Stimulated activated naive CD8-positive, alpha-beta T cell treated with anti-CD3 and anti-CD28 coated beads, Interleukin-15, amount 100 ng/mL, for 72 hours (primary cell): Measurements from ENCODE around the gene FBLN7.

Experiments
- ATAC-seq: fragments of 150-1000 bp; cut with Tn5 transposase; 2 replicates; pipeline ENCODE4 v1.10.0; 2021; ENCODE audit warnings: mild to moderate bottlenecking, moderate library complexity
- DNase-seq, 2 donors: peaks; one replicate each; pipeline ENCODE4 v3.0.0; 2021 to 2022
- H3K27ac Mint-ChIP-seq, 2 donors: one replicate each; pipeline ENCODE4 v1.8.0; 2022; ENCODE audit warnings: mild to moderate bottlenecking in 2 of 2, mixed read lengths in 2 of 2, moderate library complexity in 2 of 2
- H3K27me3 Mint-ChIP-seq: one replicate; pipeline ENCODE4 v1.8.0; 2022; ENCODE audit warnings: mixed read lengths
- H3K4me1 Mint-ChIP-seq: one replicate; pipeline ENCODE4 v1.8.0; 2022; ENCODE audit warnings: mild to moderate bottlenecking, mixed read lengths
- H3K4me3 Mint-ChIP-seq, 2 donors: one replicate each; pipeline ENCODE4 v1.8.0; 2022; ENCODE audit warnings: mild to moderate bottlenecking in 2 of 2, mixed read lengths in 2 of 2, moderate library complexity in 1 of 2
- H3K9me3 Mint-ChIP-seq, 2 donors: one replicate each; pipeline ENCODE4 v1.8.0; 2022; ENCODE audit warnings: mixed read lengths in 2 of 2

FBLN7 gene

DNA sequence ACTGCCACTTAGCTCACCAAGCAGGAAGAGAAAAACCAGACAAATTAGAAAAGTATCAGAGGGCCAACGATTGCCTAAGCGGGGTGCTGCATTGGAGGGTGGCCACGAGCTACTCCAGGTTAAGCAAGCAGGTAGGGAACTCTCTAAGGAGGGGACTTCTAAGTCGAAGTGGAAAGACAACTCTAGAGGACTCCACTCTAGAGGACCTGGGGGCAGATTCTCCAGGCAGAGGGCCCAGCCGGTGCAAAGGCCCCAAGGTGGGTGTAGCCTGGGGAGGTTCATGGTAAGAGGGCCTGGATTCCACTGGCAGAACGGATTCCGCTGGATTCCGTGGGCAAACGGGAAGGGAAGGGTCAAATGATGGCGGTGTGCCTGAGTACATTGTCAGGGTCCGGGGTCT is 12.7 kb downstream of the FBLN7 start:
- DNase-seq, result no peak
- Mint-ChIP-seq H3K4me3 (no peak overlapping the region), H3K27ac (no peak overlapping the region)

GRCh38 chr2:112151271-112151670 is 13.1 kb downstream of the FBLN7 start:
- no peak overlapping the region for H3K4me3 Mint-ChIP-seq
- H3K9me3 Mint-ChIP-seq, result no peaks in the 10 kb centered on the region
- peaks cover 45% of the 10 kb centered on the region for H3K4me1 Mint-ChIP-seq
- ATAC-seq (no peak), DNase-seq (no peak)
- H3K27me3 Mint-ChIP-seq, result peaks cover 12% of the 10 kb centered on the region
- no peak overlapping the region for H3K27ac Mint-ChIP-seq

More for the DNA sequence above, 12.7 kb downstream of the FBLN7 start:
- no peak for ATAC-seq
- Mint-ChIP-seq H3K4me1 (peaks cover 41% of the 10 kb centered on the region), H3K27me3 (peaks cover 12% of the 10 kb centered on the region), H3K9me3 (no peaks in the 10 kb centered on the region)

- peaks cover 12% of the 10 kb centered on the region for H3K27me3 Mint-ChIP-seq
- DNase-seq (no peak), ATAC-seq (no peak)
- peaks cover 51% of the 10 kb centered on the region for H3K4me1 Mint-ChIP-seq
- no peak overlapping the region for H3K27ac Mint-ChIP-seq
- no peak overlapping the region for H3K4me3 Mint-ChIP-seq
- H3K9me3 Mint-ChIP-seq, result no peaks in the 10 kb centered on the region
Observed at GRCh38 chr2:112151701-112152440, 13.7 kb downstream of the FBLN7 start.

DNA sequence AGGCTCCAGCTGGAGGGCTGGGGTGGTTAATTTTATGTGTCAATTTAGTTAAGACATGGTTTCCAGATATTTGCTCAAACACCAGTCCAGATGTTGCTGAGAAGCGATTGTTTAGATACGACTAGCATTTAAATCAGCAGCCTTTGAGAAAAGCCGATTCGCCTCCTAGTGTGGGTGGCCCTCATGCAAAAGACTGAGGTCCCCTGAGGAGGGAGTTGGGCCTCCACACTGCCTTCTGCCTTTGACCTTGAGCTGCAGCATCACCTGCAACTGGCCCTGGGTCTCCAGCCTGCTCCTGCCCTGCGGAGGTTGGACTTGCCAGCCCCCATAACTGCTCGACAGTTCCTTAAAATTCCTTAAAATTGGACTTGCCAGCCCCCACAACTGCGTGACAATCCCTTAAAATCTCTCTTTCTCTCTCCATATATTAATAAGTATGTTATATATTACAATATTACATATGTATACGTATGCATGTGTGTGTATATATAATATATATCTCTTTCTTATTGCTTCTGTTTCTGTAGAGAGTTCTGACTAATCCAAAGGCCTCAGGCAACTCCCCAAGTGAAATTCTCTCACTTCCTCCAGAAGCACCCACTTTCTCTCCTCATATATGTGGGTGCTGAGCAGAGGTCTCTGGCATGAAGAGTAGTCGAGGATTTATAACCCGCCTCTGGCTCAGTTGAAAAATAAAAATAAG is 14.4 kb downstream of the FBLN7 start:
- peaks cover 59% of the 10 kb centered on the region for H3K4me1 Mint-ChIP-seq
- H3K4me3 Mint-ChIP-seq, result no peak overlapping the region
- peaks cover 5% of the 10 kb centered on the region for H3K27me3 Mint-ChIP-seq
- ATAC-seq (no peak), DNase-seq (no peak)
- H3K27ac Mint-ChIP-seq, result peak overlapping the region in 1 of 2 donors; percentile 63
- H3K9me3 Mint-ChIP-seq, result no peaks in the 10 kb centered on the region

GRCh38 chr2:112153179-112153490 is 14.9 kb downstream of the FBLN7 start:
- DNase-seq, result no peak
- Mint-ChIP-seq H3K27ac (peak overlapping the region; percentile 36 to 63), H3K9me3 (no peaks in the 10 kb centered on the region)

DNA sequence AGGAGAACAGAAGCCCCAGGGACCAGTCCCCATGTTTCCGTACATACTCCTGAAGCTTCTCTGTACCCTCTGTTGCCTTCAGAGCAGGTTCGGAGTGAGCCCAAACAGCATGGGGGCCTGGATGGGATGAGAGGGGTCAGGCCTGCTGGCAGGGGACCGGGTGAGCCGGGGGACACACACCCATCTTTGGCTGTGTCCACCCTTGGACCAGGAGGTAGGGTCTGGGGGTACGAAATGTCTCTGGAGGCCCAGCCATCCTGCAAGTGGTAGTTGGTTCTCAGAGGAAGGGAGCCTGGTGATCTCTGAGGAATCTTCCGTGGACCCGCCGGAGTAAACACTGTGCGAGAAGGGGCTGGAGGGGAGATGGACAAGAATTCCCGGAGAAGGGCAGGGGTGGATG is 15.3 kb downstream of the FBLN7 start:
- no peak for DNase-seq
- Mint-ChIP-seq H3K4me1 (peaks cover 64% of the 10 kb centered on the region), H3K27ac (peak overlapping the region; percentile 19 to 36), H3K9me3 (no peaks in the 10 kb centered on the region), H3K4me3 (no peak overlapping the region), H3K27me3 (no peaks in the 10 kb centered on the region)
- ATAC-seq, result no peak

More at GRCh38 chr2:112153179-112153490, 14.9 kb downstream of the FBLN7 start:
- Mint-ChIP-seq H3K4me1 (peaks cover 64% of the 10 kb centered on the region), H3K4me3 (no peak overlapping the region), H3K27me3 (no peaks in the 10 kb centered on the region)
- no peak for ATAC-seq

DNA sequence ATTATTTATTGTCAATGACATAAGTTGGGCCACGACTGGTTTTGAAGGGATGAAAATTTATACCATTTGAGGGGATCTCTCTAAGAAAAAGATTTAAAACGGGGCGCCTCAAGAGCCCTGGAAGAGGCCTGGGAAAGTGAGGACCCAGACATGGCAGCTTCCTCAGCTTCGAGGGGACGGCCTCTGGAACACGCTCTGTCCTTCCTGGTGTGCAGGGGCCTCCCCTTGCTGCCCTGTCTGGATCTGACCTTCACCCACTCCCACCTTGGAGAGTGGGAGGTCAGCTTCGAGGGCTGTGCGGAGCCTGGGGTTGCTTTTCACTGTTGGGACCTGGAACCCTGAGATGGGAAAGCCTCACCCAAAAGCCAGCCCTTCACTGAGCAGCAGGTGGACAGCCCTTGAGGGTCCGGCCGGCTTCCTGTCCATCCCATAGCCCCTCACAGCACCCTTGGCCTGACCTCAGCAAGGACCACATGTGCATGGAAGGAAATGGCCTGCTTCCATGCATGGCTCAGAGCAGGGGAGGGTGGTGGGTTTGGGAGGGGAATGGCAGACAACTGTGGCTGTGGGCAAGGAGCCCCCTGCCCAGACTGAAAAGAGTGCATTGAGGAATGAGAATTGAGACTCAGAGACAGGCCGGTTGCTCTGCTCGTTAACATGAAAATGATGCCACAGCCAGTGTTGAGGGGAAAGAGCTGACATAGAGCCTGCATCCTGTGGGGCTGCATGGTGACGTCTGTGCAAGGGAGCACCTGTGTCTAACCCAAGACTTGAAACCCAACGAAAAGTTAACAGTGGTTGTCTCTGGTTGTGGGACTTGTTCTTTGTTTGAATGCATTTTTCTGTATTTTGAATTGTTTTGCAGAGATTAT is 16.3 kb downstream of the FBLN7 start:
- Mint-ChIP-seq H3K27me3 (no peaks in the 10 kb centered on the region), H3K27ac (peak overlapping the region; percentile 93 to 94), H3K4me3 (peak overlapping the region in 1 of 2 donors; percentile 24), H3K4me1 (peaks cover 64% of the 10 kb centered on the region), H3K9me3 (no peaks in the 10 kb centered on the region)
- ATAC-seq, result peak; percentile 86
- peak; percentile 21 to 71 for DNase-seq

DNA sequence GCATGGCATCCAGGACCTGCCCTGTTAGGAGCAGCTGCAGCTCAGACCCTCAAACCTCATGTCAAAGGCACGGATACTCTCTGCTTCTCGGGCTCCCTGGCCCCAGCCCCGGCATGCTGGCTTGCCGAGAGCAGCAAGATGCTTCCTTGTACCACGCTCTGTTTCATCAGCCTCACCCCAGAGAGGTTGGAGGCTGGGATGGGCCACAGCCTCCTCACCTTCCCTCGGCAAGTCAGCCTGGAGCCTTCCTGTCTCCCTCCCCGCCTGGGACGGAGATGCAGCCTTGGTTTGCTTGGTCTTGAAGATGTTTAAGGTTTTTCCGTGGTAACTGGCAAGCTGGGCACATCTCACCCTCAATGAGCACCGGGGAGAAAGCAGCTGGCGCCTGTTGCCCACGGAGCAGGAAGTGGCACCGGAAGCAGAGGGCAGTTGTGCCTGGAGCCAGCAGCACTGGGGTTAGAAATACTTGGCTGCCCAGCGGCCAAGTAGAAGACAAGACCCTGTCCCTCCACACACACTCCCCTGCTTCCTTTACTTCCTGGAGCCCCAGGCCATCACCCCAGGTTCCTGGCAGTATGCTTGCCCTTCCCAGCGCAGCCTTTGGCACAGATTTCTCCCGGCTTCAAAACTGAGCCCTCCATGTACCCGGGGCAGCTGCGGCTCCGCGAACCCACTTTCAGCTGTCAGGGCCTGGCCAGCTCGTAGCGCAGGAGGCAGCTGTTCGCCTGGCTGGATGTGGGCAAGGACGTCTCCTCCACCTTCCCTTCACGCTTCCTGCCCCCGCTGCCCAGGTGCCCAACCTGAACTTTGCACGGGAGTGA is 17.4 kb downstream of the FBLN7 start:
- peak; percentile 39 to 61 for DNase-seq

GRCh38 chr2:112156152-112156986 is 18.2 kb downstream of the FBLN7 start:
- no peaks in the 10 kb centered on the region for H3K27me3 Mint-ChIP-seq
- ATAC-seq (peak; percentile 69), DNase-seq (peak; percentile 60 to 76)
- H3K4me1 Mint-ChIP-seq, result peaks cover 57% of the 10 kb centered on the region
- H3K4me3 Mint-ChIP-seq, result peak overlapping the region; percentile 62 to 83
- H3K27ac Mint-ChIP-seq, result peak overlapping the region; percentile 89 to 96
- H3K9me3 Mint-ChIP-seq, result no peaks in the 10 kb centered on the region

More for the DNA sequence above, 17.4 kb downstream of the FBLN7 start:
- no peaks in the 10 kb centered on the region for H3K9me3 Mint-ChIP-seq
- H3K27ac Mint-ChIP-seq, result peak overlapping the region; percentile 89 to 96
- H3K27me3 Mint-ChIP-seq, result no peaks in the 10 kb centered on the region
- ATAC-seq, result peak; percentile 51
- H3K4me1 Mint-ChIP-seq, result peaks cover 64% of the 10 kb centered on the region
- H3K4me3 Mint-ChIP-seq, result peak overlapping the region; percentile 62 to 83

GRCh38 chr2:112157472-112157871 is 19.3 kb downstream of the FBLN7 start:
- DNase-seq (no peak), ATAC-seq (no peak)
- H3K9me3 Mint-ChIP-seq, result no peaks in the 10 kb centered on the region
- peaks cover 54% of the 10 kb centered on the region for H3K4me1 Mint-ChIP-seq
- peak overlapping the region in 1 of 2 donors; percentile 19 for H3K27ac Mint-ChIP-seq
- H3K4me3 Mint-ChIP-seq, result peak overlapping the region; percentile 44 to 56
- no peaks in the 10 kb centered on the region for H3K27me3 Mint-ChIP-seq

DNA sequence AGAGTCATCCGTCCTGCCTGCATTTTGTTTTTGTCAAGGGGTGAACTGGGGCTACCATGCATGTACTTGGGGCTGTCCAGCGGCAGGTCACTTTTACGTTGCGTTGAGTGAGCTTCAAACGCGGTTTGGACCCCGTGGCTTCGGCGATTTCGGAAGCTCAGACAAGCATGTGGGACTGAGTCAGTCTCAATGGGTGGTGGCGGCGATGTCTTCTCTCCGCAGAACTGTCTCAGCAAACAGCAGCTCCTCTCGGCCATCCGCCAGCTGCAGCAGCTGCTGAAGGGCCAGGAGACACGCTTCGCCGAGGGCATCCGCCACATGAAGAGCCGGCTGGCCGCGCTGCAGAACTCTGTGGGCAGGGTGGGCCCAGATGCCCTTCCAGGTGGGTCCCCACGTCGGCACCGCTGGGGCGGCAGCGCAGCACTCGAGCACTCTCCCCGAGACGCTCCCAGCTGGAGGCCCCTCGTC is 21.3 kb downstream of the FBLN7 start:
- Mint-ChIP-seq H3K9me3 (no peaks in the 10 kb centered on the region), H3K4me3 (no peak overlapping the region), H3K27ac (no peak overlapping the region), H3K4me1 (peaks cover 37% of the 10 kb centered on the region), H3K27me3 (no peaks in the 10 kb centered on the region)
- no peak for ATAC-seq
- no peak for DNase-seq

DNA sequence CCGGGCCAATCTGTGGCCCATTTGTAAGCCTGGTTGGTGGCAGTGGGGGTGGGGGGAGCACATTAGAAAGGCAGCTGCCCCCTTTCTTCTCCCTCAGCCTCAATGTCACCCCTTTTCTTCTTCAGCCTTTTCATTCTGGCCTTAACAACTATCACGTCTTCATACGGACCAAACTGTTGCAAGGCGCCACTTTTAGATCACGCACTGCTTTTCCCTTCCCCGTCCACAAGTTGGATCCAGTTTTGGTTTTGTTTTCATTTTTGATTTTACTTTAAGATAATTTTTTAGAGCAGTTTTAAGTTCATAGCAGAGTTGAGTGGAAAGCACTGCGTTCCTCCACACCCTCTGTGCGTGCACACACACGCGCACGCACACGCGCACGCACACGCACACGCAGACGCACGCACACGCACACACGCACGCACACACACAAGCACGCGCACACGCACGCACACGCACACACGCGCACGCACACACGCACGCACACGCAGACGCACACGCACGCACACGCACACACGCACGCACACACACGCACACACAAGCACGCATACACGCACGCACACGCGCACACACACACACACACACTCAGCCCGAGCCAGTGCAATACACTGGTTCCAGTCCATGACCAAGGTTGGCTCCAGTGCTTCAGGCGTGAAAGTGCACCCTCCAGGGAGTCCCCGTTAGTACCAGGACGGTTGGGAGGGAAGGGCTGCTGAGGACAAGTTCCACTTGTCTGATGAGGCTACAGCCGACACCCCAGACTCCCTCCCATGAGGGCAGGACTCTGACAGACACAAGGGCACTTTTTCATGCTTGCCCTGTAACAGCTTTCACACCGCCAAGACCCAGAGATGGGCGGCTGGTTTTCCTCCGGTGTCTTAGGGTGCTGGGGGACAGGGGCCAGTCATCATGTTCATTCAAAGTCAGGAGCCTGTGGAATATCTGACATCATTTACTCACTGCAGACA is 22.4 kb downstream of the FBLN7 start:
- no peak for ATAC-seq
- no peak overlapping the region for H3K4me3 Mint-ChIP-seq
- H3K4me1 Mint-ChIP-seq, result peaks cover 26% of the 10 kb centered on the region
- H3K27me3 Mint-ChIP-seq, result no peaks in the 10 kb centered on the region
- H3K27ac Mint-ChIP-seq, result no peak overlapping the region
- no peak for DNase-seq
- no peaks in the 10 kb centered on the region for H3K9me3 Mint-ChIP-seq

GRCh38 chr2:112161431-112162145 is 23.4 kb downstream of the FBLN7 start:
- H3K4me1 Mint-ChIP-seq, result peaks cover 16% of the 10 kb centered on the region
- ATAC-seq (no peak), DNase-seq (no peak)
- no peak overlapping the region for H3K27ac Mint-ChIP-seq
- no peaks in the 10 kb centered on the region for H3K9me3 Mint-ChIP-seq
- H3K4me3 Mint-ChIP-seq, result no peak overlapping the region
- no peaks in the 10 kb centered on the region for H3K27me3 Mint-ChIP-seq
